ENCODE results near the gene BARX2. TPM values are rescaled to one million over a fixed set of nuclear protein-coding genes. Genes with fewer than 3 reads are reported as not detected.

BARX2 gene
- total RNA-seq, 1 experiment from 2014 or later = 0.51 TPM

DNA sequence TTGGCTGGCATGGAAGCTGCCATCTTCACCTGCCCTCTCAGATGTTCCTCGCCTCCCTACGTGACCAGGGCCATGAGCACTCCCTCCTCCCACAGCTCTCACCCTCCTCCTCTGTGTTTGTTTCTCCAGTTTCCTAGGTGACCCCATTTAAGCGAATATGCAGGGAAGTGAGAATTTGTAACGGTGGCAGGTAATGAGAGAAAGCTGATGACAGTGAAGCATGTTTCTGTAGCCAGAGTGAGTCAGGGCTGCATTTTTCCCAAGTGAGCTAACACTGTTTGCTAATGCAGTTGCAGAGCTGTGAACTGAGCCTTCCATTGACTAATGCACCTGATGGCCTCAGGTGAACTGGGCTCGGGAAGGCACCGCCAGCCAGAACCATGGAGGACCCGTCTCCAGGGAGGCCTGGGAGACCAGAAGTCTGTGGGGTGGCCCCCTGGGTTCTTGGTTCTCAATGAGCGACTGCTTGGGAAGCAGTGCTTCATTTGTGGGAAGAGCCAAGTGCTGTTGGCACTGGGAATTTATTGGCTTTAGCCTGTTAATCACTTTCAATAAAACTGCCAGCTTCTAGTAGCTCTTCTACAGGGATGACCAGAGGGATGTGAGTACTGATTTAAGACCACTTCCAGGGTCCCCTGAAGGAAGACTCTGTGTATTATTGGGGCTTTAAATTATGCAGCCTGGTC is 64.5 kb downstream of the BARX2 start:
- peak; percentile 81 for DNase-seq (ENCODE audit: low read depth)

DNA sequence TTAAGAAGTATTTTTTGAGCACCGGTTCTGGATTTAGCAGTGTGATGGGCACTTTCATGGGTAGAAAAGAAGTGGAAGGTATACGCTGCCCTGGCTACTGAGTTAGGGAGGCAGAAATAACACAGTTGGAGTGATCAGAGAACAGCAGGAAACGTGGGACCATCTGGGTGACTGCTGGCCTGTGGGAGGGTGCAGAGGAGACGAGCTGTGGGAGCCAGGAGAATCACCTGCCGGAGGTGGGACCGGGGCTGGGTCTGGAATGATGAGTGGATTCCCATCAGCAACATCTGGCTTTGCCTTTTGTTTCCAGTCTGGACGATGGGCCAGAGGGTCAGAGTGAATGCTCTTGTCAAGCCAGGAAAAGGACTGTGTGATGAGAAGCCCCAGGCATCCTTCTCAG is 66.5 kb downstream of the BARX2 start:
- DNase-seq (ENCODE audit: low read depth) = no peak

DNA sequence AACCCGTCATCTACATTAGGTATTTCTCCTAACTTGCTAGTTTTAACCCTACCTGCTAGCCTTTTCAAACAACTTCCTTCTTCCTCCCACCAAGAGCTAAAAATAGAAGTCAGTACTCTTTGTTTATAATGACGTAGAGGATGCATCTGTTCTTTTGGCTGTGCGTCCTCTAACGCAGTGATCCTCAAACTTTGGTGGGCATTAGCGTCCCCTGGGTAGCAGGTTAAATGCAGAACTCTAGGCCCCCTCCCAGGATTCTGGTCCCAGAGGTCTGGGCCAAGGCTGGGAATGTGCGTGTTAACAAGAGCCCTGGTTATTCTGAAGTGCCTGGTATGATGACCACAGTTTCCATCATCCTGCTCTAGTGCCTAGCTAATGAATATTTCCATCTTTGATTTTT is 67.6 kb downstream of the BARX2 start:
- no peak for DNase-seq (ENCODE audit: low read depth)

DNA sequence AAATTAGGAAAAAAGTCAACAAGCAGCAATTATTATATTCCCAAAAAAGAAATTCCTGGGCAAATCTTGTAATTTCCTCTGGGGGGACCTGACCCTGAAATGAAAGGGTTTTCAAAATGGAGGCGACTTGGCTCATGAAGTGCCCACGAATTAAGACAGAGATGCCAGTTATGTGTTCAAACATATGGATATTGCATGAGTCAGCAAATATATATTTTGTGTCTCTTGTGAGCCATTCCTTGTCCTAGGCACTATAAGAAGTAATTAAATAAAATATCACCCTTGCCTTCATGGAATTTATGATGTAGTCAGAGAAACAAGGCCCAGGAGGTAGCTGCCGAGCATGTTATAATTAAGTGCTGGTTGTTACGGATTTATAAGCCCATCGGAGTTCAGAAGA is 68.6 kb downstream of the BARX2 start:
- DNase-seq (ENCODE audit: low read depth) = no peak

DNA sequence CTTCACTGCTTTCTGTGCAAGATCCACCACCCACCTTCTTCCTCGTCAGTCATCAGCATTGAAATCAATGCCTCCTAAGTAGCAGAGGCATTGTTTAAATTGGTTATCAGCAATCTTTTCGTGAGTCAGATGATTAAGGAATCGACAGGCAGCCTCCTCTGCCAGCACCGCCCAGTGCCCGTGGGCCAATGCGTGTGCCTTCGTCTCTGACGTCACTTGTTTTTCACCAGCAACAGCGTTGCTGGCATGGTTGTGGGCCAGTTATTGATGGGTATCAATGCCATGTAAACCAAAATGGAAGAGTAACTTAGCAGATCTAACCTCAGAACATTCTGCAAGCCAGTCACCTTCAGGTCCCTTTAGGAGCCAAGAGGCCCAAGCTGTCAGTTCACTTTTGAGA is 69.6 kb downstream of the BARX2 start:
- no peak for DNase-seq (ENCODE audit: low read depth)

DNA sequence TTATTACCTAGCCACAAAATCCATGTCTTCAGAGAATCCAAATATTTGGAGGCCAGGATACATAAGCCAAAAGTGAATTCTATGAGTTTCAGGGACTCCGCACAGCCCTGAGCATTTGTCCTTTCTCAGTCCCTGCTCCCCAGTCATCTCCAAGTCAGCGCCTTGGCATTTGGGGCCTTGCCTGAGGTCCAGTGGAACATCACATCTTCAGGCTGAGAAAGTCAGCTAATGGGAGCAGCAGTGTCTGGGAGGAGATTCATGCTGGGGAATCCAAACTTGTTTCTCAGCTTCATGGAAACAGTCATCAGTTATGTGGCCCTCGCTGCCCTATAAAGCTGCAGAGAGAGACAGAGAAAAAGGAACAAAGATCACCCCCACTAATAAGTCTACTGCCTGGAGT is 70.9 kb downstream of the BARX2 start:
- no peak for DNase-seq (ENCODE audit: low read depth)

DNA sequence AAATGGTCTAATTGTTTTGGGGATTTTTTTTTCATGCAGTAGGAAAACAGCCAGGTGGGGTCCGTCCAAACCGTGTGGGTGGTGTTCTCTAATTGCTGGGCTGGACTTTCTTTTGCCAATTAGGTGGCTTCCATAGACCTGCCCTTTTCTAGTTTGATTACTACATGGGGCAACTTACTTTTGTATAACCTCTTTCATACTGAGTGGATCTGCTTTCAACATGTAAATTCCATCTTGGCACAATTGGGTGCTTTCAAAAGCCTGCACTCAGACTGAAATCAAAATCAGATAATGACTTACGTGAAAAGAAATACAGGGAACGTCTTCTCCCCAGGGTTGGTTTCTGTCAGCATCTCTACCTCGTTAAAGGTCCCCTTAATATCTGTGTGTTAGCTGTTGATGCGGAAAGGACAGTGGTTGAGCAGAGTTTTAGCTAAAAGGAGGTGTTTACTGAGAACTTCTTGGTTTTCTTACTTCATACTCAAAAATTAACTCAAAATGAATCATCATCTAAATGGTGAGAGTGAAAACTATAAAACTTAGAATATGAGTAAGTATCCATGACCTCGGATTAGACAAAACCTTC is 72.1 kb downstream of the BARX2 start:
- DNase-seq (ENCODE audit: low read depth) = no peak

DNA sequence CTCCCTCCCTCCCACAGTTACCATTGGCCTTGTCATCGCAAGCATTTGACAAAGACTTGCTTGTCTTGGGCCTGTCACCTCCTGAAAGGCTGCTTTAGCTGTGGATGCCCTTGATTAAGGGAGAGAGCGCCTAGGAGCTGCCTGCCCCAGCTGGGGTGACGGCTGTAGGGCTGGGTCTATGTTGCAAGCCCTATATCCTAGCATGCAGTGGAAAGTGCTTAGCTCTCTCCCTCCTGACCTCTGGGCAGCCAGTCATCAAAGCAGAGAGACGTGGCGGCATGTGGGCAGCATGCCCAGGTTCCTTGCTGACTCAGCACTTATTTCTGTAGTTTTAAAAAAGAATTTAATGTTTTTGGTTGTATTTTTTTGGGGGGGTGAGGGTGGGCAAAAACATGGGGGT is 75.9 kb downstream of the BARX2 start:
- DNase-seq (ENCODE audit: low read depth) = no peak

DNA sequence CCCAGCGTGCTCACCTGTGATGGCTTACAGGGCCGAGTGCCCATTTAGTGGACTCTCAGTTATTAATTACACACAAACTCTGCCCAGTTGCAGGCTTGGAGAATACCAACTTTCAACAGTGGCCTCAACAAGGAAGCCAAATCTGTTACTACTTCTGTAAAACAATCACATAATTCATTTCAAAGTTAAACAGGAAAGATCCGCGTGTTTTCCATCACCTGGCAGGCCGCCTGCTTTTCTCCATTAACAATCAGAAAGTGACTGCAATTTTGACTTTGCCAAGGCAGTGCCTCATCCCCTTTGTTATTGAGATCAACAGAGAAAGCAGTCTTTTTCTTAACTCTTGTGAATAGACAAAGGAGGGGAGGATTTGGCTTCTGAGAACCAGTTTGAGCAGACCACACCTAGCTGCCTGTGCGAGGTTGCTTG is 77.7 kb downstream of the BARX2 start:
- DNase-seq (ENCODE audit: low read depth) = no peak

DNA sequence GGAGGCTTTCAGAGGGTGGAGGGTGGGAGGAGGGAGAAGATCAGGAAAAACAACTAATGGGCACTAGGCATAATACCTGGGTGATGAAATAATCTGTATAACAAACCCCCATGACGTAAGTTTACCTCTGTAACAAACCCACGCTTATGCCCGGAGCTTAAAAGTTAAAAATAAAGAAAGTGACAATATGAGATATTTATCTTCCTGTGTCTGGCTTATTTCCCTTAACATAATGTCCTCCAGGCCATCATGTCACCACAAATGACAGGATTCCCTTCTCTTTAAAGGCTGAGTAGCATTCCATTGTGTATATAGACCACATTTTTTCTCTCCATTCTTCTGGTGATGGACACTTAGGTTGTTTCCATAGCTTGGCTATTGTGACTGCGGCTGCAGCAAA is 79.5 kb downstream of the BARX2 start:
- no peak for DNase-seq (ENCODE audit: low read depth)

DNA sequence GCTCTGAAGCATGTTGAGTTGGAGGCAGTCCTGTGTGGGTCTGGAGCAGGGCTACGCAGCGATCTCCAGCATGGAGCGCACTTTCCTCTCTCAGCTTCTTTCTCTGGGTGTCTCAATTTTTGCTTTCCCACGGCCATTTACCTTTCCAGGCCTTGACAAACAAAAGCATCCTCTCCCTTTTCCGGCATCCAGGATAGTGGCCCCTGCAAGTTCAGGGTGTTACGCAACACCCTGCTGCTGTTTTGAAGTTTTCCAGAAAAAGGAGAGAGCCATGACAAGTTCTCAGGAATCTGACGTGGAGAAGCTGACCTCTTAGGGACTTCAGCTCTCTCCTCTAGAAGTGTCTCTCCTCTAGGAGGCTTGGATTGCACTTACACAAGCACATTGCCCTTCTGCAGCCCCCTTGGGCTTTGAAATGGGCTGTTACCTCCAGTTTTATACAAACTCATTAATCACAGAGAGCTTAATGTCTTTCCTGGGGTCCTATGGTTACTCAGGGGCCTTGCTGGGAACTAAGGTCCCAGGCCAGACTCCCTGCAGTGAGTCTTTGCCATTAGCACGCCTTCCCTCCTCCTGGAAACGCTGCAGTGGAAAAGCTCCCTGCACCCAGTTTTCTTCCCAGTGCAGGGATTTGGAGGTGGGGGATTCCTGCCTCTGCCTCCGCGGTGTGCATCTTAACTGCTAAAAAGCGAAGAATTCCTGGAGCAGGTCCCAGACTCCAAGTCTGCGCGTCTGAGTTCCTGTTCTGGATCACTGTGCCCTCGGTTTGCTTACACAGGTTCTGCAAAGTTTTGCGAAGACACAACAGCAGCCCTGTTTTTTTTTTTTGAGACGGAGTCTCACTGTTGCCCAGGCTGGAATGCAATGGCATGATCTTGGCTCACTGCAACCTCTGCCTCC is 80.4 kb downstream of the BARX2 start:
- DNase-seq (ENCODE audit: low read depth) = no peak

DNA sequence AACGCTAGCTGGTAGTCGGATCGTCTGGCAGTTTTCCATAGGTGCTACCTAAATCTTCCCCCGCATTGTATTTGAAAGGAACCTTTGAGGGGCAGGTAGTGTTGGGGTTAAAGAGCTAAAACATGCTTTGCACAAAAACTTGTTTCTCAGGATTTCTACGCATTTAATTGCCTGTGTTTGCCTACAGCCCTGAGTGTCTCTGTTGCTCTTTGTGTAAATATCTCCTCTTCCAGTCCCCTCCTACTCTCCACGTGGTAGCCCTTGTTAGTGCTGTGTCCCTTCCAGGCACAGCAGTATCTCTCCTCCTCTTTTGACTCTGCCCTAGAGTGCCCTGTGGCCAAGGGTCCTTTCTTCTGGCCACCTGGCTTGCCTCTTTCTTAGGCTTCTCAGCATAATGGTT is 81.7 kb downstream of the BARX2 start:
- DNase-seq (ENCODE audit: low read depth) = no peak

DNA sequence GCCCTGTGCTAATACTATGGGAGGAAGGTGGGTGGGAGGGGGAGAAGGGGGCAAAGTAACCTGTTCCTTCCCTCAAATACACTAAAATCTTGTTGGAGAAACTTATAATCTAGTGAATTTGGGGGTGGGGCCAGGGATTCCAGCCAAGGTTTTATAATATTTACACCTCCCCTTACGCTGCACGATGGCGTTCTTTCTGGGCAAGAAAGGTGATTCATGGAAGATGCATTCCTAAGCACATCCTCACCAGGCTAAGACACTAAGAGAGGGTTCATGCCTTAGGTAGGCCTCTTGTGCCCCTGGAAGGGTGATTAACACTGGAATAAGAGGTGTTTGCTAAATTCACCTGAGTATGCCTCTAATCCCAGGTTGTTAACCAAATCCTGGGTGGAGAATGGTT is 82.6 kb downstream of the BARX2 start:
- no peak for DNase-seq (ENCODE audit: low read depth)

DNA sequence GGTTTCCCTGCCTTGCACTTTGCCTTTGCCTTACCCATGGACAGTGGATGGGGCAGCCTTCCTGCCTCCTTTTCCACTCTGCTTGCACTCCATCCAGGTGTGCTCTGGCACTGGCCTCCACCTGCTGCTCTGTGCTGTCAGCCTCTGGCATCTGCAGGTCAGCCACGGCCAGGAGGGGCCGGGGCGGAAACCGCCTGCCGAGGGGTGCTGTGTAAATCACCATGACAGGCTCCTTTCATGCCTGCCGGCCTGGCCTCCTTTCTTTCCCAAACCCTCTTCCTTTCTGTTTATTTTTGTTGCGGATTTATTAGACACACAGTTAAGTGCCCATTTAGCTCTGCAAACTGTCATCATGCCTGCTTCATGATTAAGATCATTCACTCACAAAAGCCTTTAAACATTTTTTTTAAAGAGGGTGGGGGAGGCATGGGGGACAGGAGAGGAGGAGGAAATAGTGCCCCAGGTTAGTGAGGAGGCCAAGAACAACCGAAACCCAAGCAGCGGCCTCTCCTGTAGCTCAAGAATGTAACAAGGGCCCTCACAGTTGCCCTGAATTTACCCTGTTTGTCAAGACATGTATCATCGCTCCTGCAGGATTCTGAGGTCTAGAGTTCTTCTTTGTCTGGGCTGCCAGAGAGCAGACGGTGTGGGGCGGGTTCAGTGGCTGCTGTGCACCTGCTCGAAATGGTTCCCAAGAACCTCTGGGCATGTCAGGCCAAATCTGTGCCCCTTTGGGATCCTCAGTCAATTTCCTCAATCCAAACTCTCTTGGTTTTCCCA is 83.3 kb downstream of the BARX2 start:
- DNase-seq (ENCODE audit: low read depth) = no peak

DNA sequence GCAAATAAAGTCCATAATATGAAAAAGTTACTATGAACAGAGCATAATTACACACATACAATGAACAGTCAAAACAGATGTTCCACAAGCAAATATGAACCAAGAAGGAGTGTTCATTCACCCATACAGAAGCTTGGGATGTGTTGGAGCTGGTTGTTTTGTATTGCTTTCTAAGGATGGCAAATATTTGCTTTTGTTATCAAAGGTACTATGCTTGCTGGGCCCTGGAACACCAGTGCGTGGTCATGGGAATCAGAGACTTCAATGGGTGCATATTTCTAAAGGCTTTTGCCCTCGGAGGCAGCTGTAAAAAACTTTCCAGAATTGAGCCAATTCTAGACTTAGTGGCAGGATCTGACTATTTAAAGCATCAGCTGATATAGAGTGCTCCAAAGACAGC is 85.1 kb downstream of the BARX2 start:
- no peak for DNase-seq (ENCODE audit: low read depth)

DNA sequence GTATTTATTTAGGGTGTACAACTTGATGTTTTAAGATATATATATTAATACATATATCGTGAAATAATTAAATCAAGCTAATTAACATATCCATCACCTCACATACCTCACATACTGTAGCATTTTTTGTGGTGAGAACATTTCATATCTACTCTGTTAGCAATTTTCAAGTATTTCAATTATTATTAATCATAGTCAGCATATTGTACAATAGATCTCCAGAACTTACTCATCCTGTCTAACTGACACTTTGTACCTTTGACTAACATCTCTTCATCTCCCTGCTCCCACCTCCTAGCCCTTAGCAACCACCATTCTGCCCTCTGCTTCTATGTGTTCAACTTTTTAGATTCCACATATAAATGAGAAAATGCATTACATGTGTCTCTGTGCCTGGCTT is 108.4 kb downstream of the BARX2 start:
- DNase-seq (ENCODE audit: low read depth) = no peak

DNA sequence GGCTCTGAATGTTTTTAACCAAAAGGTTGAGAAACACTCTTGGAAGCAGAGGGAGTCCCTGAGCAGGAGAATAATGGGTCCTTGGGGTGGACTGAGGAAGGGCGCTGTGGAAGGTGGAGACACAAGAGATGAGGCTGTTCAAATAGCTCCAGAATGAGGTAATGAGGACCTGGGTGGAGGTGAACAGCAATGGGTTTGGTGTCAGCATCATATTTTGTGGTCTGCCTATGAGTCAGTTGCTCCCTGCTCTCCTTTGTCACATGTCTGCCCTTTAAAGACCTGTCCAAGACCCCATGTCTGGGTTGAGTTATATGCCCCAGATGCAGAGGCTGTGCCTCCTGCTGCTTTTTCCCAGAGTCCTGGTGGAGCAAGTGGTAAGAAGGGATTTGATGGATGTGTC is 113.6 kb downstream of the BARX2 start:
- DNase-seq (ENCODE audit: low read depth) = peak; percentile 12

DNA sequence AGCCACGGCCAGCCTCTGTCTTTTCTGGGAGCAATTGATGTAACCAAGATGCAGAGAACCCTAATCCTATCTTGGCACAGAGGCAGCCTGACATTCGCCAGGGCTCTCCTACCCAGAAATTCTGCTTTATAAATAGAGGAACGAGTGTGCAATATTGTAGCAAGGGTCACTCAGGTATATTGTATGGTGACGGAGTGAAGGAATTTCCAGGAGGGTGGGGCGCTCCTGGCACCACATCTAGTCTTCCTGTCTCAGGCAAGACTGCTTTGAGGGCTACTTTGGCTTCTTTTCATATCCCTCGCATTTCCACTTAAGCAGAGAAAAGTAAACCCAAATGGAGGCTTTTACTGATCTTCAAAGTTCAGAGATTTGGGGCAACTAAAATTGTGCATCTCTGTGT is 114.4 kb downstream of the BARX2 start:
- DNase-seq (ENCODE audit: low read depth) = no peak

DNA sequence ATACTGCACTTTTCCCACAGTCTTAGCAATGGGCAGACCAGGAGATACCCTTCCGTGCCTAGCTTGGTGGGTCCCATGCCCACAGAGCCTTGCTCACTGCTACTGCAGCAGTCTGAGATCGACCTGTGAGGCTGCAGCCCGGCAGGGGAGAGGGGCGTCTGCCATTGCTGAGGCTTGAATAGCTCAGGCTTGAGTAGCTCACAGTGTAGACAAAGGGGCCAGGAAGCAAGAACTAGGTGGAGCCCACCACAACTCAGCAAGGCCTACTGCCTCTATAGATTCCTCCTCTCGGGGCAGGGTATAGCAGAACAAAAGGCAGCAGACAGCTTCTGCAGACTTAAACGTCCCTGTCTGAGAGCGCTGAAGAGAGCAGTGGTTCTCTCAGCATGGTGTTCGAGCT is 118.1 kb downstream of the BARX2 start:
- no peak for DNase-seq (ENCODE audit: low read depth)
